ENCODE results near the gene PLEKHG3. TPM values are rescaled to one million over a fixed set of nuclear protein-coding genes. Genes with fewer than 3 reads are reported as not detected.

The PLEKHG3 gene
- total RNA-seq, 1 experiment from 2014 or later, result 75.3 TPM

DNA sequence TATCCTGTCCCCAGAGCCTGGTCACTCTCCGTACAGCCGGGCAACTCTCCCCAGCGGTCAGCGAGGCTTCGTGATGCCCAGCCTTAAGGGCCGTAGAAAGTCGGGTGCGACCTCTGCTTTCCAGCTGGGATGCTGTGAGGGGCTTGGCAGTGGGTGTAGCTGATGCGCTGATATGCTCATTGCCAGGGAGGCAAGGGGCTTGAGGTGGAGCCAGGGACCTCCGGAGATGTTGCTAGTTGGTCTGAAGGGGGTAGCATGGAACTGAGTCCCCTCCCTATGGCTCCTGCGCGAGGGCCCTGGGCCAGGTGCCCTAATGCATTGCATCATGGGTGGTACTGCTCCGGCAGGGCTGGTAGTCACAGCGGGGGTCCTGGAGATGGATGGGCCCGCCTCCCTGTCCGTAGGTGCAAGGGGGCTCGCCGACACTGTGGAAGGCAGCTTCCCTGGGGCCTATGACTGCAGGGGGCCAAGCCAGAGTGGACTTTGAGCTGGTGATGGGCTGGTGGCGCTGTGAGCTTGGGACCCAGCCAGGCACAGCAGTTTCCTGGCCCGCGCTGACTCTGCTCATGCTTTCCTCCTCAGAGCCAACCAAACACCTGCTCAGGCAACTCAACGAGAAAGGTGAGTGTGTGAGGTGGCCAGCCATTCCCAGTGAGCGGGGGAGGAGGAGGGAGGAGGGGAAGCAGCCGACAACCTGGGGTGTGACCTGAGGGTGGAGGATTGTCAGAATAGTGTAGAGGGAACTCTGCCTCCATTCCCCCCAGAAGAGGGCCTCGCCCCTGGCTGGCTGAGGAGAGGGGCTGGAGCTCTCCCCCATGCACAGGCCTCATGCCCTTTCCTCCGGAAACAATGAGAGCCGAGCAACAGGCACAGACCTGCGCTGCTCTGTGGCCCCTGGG lies 32.3 kb downstream of the PLEKHG3 start (continued):
- peak; percentile 73 for TF ChIP-seq ZNF317 (CRISPR knock-in tag; IDR thresholded peaks at IDR 0.05; ENCODE audit: borderline replicate concordance, low read depth)
- no peak for TF ChIP-seq NFYB (CRISPR knock-in tag; conservative IDR thresholded peaks at IDR 0.05; ENCODE audit: low read depth)
- no peak for TF ChIP-seq ZSCAN18 (CRISPR knock-in tag; IDR thresholded peaks at IDR 0.05)
- no peak for TF ChIP-seq USF1 (CRISPR knock-in tag; IDR thresholded peaks at IDR 0.05)
- TF ChIP-seq NR3C1 (CRISPR knock-in tag; conservative IDR thresholded peaks at IDR 0.05; ENCODE audit: low read depth), result no peak
- no peak for TF ChIP-seq NR2C2 (CRISPR knock-in tag; IDR thresholded peaks at IDR 0.05)
- TF ChIP-seq, protein P1, sequence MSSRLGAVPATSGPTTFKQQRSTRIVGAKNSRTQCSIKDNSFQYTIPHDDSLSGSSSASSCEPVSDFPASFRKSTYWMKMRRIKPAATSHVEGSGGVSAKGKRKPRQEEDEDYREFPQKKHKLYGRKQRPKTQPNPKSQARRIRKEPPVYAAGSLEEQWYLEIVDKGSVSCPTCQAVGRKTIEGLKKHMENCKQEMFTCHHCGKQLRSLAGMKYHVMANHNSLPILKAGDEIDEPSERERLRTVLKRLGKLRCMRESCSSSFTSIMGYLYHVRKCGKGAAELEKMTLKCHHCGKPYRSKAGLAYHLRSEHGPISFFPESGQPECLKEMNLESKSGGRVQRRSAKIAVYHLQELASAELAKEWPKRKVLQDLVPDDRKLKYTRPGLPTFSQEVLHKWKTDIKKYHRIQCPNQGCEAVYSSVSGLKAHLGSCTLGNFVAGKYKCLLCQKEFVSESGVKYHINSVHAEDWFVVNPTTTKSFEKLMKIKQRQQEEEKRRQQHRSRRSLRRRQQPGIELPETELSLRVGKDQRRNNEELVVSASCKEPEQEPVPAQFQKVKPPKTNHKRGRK (CRISPR knock-in tag; IDR thresholded peaks at IDR 0.05; ENCODE audit: borderline replicate concordance), result no peak
- TF ChIP-seq ZNF423 (CRISPR knock-in tag; IDR thresholded peaks at IDR 0.05), result peak; percentile 56
- 0 out of 2 replicates have a peak, but pooled peaks have one; percentile 25 for TF ChIP-seq TP53 (CRISPR knock-in tag; IDR thresholded peaks at IDR 0.05)
- TF ChIP-seq EMX1 (CRISPR knock-in tag; IDR thresholded peaks at IDR 0.05), result no peak
- 0 out of 2 replicates have a peak, but pooled peaks have one; percentile 11 for TF ChIP-seq SP1 (CRISPR knock-in tag; conservative IDR thresholded peaks at IDR 0.05)
- TF ChIP-seq SMAD3 (CRISPR knock-in tag; IDR thresholded peaks at IDR 0.05; ENCODE audit: borderline replicate concordance), result no peak
- no peak for TF ChIP-seq NFATC4 (CRISPR knock-in tag; IDR thresholded peaks at IDR 0.05)
- TF ChIP-seq, protein P2, sequence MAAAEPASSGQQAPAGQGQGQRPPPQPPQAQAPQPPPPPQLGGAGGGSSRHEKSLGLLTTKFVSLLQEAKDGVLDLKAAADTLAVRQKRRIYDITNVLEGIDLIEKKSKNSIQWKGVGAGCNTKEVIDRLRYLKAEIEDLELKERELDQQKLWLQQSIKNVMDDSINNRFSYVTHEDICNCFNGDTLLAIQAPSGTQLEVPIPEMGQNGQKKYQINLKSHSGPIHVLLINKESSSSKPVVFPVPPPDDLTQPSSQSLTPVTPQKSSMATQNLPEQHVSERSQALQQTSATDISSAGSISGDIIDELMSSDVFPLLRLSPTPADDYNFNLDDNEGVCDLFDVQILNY (CRISPR knock-in tag; IDR thresholded peaks at IDR 0.05), result no peak
- TF ChIP-seq, protein P3, sequence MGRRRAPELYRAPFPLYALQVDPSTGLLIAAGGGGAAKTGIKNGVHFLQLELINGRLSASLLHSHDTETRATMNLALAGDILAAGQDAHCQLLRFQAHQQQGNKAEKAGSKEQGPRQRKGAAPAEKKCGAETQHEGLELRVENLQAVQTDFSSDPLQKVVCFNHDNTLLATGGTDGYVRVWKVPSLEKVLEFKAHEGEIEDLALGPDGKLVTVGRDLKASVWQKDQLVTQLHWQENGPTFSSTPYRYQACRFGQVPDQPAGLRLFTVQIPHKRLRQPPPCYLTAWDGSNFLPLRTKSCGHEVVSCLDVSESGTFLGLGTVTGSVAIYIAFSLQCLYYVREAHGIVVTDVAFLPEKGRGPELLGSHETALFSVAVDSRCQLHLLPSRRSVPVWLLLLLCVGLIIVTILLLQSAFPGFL (CRISPR knock-in tag; IDR thresholded peaks at IDR 0.05; ENCODE audit: borderline replicate concordance), result no peak
- no peak for TF ChIP-seq ZBTB21 (CRISPR knock-in tag; IDR thresholded peaks at IDR 0.05; ENCODE audit: borderline replicate concordance)

DNA sequence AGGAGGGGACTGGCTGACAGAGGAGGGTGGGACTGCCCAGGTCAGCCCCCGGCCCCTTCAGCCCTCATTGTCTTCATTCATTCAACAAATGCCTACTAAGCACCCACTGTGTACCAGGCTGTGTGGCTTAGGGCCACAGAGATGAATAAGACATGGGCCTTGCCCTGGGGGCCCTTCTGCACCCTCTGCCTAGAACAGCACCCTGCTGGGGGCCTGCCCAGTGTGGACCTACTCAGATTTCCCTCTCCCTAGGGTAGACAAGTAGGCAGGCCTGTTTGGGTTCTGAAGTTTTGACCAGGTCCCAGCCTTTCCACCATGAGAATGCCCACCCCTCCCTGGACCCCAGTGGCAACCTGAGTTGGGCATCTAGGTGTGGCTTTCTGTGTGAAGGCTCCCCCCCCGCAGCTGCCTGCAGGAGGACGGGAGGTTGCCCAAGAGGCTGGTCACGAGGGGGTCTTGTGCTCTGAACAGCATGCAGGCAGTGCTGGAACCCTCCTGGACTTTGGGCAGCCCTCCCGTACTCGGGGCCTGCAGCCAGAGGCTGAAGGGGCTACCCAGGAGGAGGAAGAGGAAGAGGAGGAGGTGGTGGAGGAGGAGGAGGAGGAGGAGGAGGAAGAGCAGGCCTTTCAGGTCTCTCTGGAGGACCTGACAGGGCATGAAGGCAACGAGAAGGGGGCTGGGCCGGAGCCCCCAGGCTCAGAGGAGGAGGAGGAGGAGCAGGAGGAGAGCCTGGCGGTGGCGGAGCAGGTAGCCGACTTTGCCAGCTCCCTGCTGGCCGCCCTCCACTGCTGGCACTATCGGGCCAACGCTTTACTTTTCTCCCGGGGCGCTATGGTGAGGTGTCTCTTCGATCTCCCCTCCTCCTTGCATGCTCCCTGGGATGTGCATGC lies 33.4 kb downstream of the PLEKHG3 start:
- H3K4me3 Mint-ChIP-seq, result no peak overlapping the region
- CTCF ChIA-PET, result interaction anchor here (1.0 to 1.5 kb wide), 3 partner anchors 24 to 173 kb away, joined by 3 to 5 read pairs (median 4); no protein-coding TSS in a partner anchor
- H3K36me3 Mint-ChIP-seq, result peaks cover 48% of the 10 kb centered on the region
- DNase-seq (ENCODE audit: low spot score) (no peak), ATAC-seq (no peak)
- POLR2A ChIA-PET, result no interaction called here
- peaks cover 11% of the 10 kb centered on the region for H3K4me1 Mint-ChIP-seq
- no peaks in the 10 kb centered on the region for H3K9me3 Mint-ChIP-seq
- TF ChIP-seq ZBTB21 (CRISPR knock-in tag; IDR thresholded peaks at IDR 0.05; ENCODE audit: borderline replicate concordance) (no peak), ZNF232 (CRISPR knock-in tag; IDR thresholded peaks at IDR 0.05) (no peak), E2F4 (CRISPR knock-in tag; IDR thresholded peaks at IDR 0.05; ENCODE audit: borderline replicate concordance, low read depth) (no peak), FOXJ3 (CRISPR knock-in tag; IDR thresholded peaks at IDR 0.05; ENCODE audit: borderline replicate concordance) (no peak)
- H3K27me3 Mint-ChIP-seq (ENCODE audit: low read depth), result no peaks in the 10 kb centered on the region
- H3K27ac Mint-ChIP-seq, result no peak overlapping the region

Measured in WTC11 (cell line).